ENCODE results near the gene ANKRD42.
"Not testable (repeated sequence)": the region's sequence is repeated elsewhere in the genome, so short reads cannot be mapped to it uniquely, and the experiment has no call there.

The ANKRD42 gene

DNA sequence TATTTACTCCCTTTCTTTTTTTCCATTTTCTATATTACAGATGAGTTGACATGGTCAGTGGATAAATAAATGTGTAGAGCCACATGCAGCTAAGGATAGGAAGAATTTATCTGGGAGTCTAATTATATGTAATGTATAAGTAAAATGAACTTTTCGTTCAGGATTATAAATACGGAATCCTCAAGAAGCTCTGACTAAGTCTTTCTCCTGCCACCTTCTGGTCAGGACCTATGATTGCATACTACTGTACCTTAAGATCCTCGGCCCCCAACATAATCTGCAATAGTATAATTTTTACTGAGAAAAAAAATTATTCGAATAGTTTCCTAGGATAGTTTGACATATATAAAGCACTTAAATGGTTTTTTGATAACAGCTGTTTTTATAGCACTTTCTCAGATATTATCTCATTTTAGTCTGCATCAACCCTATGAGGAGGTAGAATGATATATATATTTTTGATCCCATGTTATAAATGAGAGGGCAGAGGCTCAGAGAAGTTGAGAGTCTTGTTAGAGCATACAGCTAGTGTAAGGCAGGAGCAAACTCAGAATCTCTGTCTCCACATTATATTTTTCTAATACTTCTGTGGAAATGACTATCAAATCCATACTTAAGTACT is 56.6 kb downstream of the ANKRD42 start:
- peak; percentile 49 for DNase-seq

DNA sequence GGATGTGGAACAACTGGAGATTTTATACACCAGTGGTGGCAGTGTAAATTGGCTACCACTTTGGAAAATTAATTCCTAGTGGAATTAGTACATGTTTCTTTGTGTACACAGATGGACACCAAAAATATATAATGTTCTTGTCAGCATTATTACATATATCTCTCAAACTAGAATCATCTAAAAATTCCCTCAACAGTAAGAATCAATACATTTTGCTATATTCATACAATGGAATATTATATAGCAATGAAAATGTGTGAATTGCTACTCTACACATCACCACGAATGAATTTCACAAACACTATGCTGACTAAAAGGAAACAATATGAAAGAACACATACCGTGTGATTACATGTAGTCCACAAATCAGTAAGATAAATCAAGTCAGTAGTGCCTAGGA is 58.8 kb downstream of the ANKRD42 start:
- no peak for DNase-seq

GRCh38 chr11:83252941-83253340 is 59.4 kb downstream of the ANKRD42 start:
- no peak for DNase-seq

DNA sequence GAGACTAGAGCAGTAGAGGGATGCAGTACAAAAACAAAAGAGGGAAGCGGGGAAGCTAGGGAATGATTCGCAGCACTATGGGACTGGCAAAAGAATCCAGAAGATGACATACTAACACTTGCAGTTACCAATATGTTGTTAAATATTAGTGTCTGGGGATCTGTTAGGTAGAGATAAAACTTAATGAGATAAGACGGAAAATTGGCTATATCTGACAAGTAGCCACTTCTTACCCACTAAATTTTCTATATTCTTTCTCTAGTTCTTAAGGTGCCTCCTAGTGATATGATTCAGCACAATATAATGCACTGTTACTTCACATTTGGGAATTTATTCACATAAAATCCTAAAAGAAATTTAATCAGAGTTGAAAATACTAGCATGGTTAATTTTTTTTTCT is 61.9 kb downstream of the ANKRD42 start:
- DNase-seq, result no peak

DNA sequence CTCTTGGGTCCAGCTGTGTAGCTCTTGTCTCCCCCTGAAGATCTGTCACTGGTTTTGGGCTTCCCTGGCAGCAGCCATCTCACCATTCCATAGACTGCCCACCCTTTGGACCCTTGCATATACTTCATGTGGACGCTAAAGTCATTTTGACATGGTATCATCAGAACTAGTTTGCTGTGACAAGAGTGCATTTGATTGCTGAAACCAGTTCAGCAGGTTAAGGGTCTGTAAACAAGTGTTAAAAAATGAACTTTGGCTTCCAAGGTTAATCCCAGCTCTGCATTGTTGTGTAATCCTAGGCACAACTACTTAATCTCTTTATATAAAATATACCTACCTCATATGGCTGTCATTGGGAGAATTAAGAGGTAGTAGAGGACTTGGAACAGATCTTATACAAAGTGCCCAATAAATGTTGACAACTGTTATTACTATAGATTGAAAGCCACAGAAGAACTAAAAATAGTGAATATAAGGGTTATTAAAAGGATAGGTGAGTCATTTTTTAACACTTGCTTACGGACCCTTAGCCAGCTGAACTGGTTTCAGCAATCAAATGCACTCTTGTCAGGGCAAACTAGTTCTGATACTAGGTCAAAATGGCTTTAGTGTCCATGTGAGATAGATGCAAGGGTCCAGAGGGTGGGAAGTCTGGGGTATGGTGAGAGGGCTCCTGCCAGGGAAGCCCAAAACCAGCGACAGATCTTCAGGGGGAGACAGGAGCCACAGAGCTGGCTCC is 63.3 kb downstream of the ANKRD42 start:
- no peak for DNase-seq

GRCh38 chr11:83257761-83258168 is 64.3 kb downstream of the ANKRD42 start:
- DNase-seq, result peak; percentile 69

- DNase-seq, result no peak
These were observed 66.0 kb downstream of the ANKRD42 start for GRCh38 chr11:83259559-83259958.

DNA sequence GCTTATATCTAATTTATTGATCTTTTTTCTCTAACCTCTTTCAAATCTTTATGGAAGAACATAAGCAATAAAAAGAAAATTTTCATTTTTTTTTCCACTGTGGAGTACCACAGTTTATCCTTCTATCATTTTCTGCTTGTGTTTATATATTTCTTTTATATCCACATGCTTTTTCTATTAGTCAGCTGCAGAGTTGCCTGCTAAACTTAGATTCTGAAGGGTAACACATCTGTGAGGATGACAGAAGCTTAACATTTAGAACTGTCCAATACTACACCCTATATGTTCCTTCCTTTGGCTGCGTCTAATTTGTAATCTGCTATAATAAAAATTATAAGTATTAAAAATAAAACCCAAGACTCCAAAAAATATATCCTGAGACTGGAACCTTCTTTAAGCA is 71.8 kb downstream of the ANKRD42 start:
- no peak for DNase-seq

DNA sequence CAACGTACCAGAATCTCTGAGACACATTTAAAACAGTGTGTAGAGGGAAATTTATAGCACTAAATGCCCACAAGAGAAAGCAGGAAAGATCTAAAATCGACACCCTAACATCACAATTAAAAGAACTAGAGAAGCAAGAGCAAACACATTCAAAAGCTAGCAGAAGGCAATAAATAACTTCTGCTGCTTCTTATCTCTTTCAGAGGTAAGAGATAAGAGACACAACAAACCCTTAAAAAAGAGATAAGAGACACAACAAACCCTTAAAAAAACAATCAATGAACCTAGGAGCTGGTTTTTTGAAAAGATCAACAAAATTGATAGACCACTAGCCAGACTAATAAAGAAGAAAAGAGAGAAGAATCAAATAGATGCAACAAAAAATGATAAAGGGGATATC is 75.6 kb downstream of the ANKRD42 start:
- not testable (repeated sequence) for DNase-seq

DNA sequence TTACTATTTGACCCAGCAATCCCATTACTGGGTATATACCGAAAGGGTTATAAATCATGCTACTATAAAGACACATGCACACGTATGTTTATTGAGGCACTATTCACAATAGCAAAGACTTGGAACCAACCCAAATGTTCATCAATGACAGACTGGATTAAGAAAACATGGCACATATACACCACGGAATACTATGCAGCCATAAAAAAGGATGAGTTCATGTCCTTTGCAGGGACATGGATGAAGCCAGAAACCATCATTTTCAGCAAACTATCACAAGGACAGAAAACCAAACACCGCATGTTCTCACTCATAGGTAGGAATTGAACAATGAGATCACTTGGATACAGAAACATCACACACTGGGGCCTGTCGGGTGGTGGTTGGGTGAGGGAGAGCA is 78.2 kb downstream of the ANKRD42 start:
- DNase-seq, result not testable (repeated sequence)

- DNase-seq, result peak; percentile 24
These were observed 79.1 kb downstream of the ANKRD42 start for GRCh38 chr11:83272627-83273026.

DNA sequence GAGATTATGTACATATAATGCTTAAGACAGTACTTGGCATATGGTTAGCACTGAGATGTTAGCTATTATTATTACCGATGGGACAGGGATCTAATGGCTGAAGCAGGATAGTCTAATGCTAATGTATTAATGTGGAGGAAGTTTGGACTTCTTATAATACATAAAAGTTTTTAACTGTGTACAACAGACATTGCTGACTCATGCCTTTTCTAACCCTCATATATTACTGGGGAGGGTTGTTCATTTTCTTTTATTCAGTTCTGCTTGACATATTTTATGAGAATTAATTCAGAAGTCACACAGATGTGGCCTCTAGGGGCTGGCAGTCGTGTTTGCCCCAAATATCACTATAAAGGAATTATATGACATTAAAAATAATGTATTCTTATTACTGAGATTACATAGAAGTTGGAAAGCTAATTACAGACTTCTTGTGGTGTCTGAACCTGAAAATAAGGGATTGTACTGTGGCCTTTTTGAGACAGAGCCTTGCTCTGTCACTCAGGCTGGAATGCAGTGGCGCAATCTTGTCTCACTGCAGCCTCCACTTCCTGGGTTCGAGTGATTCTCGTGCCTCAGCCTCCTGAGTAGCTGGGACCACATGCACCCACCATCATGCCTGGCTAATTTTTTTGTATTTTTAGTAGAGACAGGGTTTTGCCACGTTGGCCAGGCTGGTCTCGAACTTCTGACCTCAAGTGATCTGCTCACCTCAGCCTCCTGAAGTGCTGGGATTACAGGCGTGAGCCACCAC is 82.6 kb downstream of the ANKRD42 start:
- no peak for DNase-seq

DNA sequence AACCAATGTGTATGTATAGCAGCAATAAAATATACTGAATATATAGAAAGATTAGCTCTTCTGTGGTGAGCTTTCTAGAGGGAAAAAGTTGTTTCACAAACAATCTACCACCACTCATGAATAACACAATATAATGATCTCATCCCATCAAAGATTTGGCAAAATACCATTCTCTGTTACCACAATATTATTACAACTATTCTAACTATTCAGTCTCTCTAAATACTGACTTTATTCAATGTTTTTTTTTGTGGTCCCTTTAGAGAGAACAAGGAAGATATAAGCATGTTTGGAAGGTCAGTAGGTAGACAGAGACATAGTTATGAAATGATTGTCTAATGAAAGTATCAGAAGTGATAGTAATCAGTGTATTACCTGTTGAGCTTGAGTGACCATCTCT is 84.8 kb downstream of the ANKRD42 start:
- DNase-seq, result peak; percentile 55

GRCh38 chr11:83280256-83280655 is 86.7 kb downstream of the ANKRD42 start:
- no peak for DNase-seq

- DNase-seq, result no peak
These were observed 88.7 kb downstream of the ANKRD42 start for GRCh38 chr11:83282084-83282716.

GRCh38 chr11:83284501-83285150 is 91.1 kb downstream of the ANKRD42 start:
- no peak for DNase-seq

DNA sequence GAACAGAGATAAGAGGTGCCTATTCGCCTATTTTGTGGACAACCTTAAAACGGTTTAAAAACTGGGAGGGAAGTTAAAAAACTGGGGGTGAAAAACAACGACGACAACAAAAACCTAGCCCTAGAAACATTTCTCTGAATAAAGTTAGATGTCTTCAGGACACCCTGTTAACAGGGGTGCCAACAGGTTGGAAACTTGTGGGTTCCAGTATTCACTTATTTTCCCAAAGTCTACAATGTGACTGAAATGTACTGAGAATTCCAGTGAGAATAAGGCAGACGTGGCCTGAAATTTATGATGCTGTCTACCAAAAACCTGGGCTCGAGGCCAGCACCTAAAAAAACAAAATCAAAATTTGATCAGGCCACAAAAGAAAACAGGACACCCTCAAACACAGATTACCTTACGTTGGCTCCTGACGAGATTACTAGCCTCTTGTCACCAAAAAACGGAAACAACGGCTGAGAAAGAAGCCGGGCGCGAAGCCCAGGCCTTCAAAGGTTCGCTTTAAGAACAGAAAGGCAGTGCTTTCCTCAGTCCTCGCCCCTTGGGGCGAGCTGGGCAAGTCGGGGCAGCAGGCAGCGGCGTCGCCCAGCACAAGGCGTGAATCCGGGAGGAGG is 91.7 kb downstream of the ANKRD42 start:
- DNase-seq, result no peak

GRCh38 chr11:83285771-83286528 is 92.4 kb downstream of the ANKRD42 start, which contains the start of gene CCDC90B:
Gene CCDC90B (minus strand): TSS chr11:83286367. CDS start chr11:83285972, 395 bp downstream.
- DNase-seq, result peak; percentile 95

DNA sequence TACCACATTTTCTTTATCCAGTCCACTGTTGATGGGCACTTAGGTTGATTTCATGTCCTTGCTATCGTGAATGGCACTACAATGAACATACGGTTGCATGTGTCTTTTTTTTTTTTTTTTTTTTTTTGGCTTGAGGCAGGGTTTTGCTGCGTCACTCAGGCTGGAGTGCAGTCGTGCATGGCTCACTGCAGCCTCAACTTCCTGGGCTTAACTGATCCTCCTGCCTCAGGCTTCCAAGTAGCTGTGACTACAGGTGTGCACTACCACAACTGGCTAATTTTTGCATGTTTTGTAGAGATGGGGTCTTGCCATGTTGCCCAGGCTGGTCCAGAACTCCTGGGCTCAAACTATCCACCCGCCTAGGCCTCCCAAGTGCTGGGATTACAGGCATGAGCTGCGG is 94.1 kb downstream of the ANKRD42 start:
- no peak for DNase-seq

GRCh38 chr11:83292709-83293456 is 99.4 kb downstream of the ANKRD42 start:
- peak; percentile 65 for DNase-seq

GRCh38 chr11:83293457-83293774 is 99.9 kb downstream of the ANKRD42 start:
- no peak for DNase-seq
